GM18868 (cell line): ENCODE data around the gene MYT1.

ENCODE experiments used
- ATAC-seq: cut with Tn5 transposase; IDR thresholded peaks from one replicate; pipeline ENCODE4 v1.9.1; 2021; ENCODE audit warnings: mild to moderate bottlenecking, moderate library complexity; ENCODE audit not compliant: unreplicated experiment

MYT1 gene

DNA sequence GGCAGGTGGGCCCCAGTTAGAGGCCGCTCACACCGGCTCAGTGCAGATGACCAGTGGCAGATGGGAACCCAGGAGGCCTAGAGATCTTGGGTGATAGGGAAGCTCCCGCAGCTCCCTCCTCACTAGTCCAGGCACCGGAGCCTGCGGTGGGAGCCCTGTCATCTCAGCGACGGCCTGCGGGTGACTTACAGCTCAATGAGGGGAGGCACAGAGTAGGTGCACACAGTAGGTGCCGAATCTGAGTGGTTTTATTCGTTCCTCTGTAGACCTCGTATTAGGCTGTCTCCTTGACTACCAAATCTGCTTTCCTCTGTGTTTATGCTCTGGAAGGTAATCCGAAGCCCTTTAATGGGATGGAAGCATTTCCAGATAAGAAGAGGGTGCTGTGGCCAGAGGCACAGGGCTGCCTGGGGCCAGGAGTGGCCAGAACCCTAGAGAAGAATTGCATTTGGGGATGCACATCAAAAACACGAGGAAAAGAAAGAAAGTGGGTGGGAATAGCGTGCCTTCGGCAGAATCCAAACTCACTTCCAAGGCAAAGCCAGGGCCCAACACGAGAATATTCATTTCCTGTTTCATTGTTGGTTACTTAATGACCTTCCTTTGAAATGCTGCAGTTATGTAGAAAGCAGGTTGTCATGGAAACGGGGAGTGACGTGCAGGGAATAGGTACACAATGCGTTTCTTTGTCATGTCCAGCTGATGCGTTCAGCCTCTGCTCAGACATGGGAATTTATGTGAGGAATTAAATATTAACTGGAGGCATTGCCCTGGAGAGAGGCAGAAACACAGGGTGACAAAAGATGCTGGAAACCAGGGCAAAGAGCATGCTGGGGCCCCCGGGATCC is 24.7 kb downstream of the MYT1 start:
- no peak for ATAC-seq

DNA sequence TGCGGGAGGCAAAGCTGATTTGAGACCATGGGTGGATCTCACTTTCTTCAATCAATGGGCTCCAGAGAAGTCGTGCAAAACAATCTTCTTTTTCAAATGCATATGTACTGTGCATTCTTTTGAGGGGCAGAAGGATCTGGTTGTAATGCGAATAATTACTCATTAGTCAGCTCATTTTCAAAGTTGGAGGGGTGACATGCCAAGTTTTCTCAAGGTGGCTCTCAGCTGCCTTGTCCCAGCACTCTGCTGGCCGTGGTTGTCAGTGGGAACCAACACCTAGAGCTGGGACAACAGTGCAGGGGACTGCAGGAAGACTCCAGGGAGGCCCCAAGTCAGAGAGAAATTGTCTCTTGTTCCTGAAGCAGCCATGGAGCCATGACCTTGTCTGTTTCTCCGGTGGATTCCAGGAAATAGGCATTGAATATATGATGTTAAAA is 25.3 kb downstream of the MYT1 start:
- ATAC-seq: no peak

DNA sequence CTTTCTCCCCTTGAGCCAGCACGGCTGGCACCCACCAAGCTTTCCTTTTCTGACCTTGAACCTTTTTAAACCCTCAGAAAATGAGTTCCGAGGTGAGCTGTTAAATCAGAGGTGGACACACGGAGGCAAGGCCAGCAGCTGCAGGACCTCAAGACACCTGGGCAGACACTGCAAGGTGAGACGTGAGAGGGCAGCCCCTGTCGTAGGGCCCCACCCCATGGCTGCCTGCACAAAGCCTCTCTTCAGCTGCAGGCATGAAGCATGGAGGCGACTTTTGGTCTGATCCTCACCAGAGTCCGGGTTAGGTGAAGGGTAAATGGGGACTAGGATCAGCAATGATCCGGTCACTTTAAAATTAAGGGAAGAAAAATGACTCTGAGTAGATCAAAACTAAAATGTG is 25.7 kb downstream of the MYT1 start:
- ATAC-seq: no peak

DNA sequence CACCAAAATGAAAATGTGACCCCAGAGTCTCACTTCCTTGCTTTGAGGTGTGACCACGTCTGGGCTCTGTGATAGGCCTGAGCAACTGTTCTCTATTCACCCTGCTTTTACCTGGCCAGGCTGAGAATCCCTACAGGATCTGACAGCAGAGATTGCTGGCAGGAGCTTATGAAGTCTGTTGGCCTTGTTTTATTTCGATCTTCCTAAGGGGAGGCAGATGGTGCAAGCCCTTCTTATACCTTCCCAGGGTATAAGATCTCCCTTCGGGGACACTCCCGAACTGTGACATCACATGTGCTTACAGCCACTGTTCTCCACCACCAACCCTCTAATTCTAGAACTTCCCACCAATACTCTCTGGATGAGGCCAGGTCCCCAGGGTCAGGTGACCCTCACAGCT is 26.8 kb downstream of the MYT1 start:
- no peak for ATAC-seq

DNA sequence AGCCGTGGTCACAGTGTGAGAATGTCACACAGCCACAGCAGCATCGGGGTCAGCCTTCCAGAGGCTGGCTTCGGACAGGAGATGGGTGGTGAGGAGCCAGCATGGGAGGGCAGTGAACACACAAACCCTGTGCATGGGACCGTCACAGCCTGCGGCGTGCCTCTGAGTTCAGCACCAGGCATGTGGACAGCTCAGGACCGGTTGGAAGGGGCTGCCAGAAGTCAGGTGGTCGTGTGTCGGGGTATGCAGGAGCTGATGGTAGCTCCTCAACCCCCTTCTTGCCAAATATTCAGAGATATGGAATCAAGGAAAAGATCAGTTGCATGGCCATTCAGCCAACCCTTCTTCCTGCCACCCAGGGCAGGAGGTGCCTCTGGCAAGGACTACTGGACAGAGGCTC is 28.2 kb downstream of the MYT1 start:
- ATAC-seq: no peak

DNA sequence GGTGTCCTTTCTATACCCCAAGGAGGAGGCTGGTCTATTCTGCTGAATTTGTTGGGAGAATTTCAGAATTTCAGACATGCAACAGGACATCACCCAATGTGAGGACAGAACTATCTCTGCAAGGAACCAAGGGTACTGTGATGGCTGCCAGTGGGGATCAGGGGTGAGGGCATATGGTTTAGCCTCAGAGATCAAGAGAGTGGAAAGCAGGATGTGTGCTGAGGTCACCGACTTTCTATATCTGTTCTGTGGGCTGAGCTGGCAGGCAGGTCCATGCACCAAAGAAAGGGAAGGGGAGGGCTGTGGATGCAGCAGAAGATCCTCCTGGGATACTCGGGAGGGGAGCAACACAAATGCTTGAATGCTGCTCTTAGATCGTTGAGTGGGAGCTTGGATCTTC is 28.8 kb downstream of the MYT1 start:
- ATAC-seq: no peak

DNA sequence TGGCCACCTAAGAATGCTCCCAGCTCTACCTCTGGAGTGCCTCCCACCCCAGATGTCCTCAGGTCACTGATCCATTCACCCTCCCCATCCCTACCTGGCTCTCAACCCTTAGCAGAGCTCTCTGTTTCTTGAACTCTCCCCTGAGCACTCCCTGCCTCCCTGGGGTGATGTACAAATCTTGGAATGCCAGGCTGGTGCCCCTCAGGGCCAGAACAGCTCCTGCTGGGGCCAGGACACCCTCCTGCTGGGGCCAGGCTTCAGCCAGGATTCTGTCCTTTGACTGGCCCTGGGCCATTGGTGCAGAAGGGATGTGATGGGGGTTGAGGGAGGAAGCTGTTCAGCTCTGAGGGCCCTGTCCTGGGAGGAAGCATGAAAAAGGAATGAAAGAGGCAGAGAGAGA is 30.0 kb downstream of the MYT1 start:
- no peak for ATAC-seq

DNA sequence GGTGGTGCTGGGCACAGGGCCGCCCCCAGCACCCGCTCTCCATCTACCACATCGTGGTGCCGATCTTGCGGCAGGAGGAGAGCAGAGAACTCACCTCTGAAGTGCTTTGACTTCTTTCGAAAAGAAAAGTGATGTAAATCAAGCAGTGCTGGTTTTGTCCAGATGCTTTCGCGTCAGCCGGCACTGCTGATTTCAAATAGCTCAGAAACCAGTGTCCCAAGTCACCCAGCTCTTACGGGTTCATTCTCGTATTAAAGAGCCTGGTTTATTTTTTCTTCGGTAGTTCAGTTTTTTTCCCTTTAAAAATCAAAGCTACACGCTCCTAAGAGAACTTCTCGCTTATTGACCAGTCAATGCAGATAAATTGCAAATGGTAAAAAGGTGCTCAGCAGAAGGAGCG is 32.1 kb downstream of the MYT1 start:
- no peak for ATAC-seq

DNA sequence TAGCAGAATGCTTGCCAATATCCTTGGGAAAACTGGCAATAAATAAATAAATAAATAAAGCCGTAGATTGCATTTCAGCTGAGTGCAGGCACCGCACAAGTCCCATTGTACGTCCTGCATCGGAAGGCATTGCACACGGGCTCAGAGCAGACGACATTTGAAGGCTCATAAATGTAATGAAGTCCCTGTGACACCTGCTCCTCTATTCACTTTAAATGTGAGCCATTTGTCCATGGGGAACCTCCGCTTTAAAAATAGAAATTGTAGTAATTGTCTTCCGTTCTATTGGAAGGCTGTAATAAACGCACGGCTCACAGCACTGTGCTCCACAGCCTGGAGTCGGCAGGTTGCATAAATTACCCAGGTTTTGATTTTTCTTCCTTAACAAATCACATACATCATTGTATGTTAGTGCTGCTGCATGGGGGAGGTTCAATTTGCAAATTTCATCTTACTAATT is 32.6 kb downstream of the MYT1 start:
- ATAC-seq: no peak

DNA sequence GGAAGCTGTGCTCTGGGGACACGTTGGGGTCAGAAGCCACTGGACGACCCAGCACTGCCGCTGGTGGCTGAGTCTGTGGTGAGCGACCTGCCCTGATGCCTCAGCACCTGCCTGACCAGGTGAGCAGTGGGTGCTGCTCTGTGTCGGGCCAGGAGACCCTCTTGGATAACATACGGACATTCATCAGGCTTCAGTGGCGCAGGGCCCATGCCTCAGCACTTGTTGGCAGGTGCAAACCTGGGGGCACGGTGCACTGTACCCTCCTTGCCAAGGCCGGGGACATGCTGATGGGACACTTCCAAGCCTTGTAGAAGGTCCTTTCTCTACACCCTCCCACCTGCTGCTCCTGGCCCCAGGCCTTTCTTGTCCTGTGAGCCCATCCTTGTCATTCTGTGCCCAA is 34.1 kb downstream of the MYT1 start:
- ATAC-seq: no peak

DNA sequence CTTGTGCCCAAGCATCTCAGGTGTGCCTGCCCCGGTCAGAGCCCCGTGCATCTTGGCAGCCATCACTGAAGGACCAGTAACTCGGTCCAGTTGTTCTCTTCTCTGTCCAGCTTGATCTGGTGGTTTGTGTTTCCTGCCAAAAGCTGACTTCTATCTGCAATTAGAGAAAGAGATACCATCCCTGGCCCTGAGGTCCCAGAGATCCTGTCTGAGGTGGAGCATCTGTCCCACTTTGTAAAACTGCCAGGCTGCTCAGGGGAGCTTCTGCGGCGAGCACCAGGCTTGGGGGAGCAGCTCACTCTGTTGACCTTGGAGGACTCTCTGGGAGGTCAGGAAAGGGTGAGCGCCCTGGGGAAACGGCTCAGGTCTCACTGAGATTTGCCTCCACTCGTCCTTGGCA is 35.1 kb downstream of the MYT1 start:
- ATAC-seq: no peak

DNA sequence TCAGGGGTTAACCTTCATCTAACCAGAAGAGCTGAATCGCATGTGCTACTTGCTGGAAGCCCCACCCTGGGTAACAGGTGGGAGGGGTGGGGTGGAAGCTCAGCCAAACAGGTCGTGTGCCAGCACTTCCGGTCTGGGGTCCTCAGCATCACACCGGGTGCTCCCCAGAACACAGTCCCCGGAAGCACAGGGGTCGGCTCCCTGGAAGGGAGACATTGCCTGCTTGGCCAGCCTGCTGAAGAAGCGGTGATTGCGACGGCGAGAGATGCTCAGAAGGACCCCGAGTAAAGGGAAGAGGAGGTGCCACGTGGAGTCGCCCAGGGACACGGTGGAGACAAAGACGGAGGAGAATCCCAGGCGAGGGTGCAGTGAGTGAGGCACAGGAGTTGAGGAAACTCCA is 36.5 kb downstream of the MYT1 start:
- ATAC-seq: no peak

DNA sequence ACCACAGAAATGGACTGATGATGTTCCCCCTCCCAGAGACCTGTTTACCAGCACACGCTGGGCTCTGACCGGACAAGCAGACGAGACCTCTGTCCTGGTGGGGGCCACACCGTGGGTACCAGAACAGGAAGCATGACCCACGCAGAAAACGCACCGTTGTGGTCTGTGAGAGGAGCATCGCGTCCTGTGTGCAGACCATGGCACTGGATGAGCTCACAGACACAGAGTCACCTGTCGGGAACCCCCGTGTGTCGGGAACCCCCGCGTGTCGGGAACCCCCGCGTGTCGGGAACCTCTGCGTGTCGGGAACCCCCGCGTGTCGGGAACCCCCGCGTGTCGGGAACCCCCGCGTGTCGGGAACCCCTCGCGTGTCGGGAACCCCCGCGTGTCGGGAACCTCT is 37.4 kb downstream of the MYT1 start:
- ATAC-seq: no peak

DNA sequence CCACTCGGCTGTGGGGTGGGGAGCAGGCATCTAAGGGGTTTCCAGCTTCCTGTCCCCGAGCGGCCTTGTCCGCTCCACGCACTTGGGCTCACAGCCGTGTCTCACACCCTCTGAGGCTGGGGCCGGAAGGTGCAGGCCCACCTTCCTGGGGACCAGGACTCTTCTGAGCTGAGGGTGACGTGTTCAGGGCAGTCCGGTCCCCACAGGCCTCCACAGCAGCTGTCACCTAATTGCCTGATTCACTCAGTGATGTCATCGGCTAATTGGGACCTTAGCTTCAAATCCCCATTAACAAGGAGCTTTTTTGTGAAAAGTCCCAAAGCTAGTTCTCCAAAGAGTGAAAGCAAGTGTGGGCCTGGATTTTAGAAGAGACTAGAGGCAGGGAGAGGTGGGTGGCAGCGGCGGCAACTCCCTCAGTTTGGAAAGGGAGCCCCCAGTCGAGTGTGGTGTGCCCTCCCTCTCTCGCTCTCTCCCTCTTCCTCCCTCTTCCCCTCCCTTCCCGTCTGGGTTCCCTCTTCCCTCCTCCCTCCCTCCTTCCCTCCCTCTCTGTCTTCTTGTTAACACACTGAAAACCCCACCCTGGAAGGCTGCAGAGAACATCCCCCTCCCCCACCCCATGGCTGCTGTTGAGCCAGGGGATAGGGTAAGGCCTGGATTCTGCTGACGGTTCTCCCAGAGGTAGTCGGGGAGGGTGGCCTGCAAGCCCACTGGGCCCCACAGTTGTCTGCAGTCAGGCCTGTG is 39.0 kb downstream of the MYT1 start:
- ATAC-seq: no peak

DNA sequence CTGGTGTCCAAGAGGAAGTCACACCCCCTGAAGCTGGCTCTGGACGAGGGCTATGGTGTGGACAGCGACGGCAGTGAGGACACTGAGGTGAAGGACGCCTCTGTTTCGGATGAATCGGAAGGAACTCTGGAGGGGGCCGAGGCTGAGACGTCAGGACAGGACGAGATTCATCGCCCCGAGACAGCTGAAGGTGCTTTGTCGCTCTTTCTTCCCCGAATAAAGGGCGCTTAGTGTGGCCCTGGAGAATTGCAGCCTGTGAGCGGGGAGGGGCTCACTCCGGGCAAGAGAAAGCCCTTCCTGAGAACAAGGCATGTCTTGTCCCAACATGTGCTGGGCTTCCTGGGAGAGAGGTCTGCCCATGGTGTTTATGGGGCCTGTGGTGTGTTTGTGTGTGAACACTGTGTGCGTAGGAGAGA is 41.4 kb downstream of the MYT1 start:
- ATAC-seq: no peak

DNA sequence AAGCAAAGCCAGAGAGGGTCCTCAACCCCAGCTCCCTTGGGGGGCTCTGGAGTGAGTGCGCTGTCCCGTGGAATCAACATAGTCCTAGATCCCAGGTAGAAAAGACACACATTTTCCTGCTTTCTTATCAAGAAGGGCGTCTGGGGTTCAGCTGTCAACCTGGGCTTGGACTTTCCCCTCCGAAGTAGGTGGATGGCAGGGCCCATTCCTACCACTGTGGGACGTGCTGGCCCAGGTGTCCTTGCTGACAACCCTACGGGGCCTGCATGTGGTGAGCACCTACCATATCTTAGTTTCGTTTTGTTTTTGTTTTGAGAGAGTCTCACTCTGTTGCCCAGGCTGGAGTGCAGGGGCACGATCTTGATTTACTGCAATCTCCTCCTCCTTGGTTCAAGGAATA is 42.4 kb downstream of the MYT1 start:
- no peak for ATAC-seq

DNA sequence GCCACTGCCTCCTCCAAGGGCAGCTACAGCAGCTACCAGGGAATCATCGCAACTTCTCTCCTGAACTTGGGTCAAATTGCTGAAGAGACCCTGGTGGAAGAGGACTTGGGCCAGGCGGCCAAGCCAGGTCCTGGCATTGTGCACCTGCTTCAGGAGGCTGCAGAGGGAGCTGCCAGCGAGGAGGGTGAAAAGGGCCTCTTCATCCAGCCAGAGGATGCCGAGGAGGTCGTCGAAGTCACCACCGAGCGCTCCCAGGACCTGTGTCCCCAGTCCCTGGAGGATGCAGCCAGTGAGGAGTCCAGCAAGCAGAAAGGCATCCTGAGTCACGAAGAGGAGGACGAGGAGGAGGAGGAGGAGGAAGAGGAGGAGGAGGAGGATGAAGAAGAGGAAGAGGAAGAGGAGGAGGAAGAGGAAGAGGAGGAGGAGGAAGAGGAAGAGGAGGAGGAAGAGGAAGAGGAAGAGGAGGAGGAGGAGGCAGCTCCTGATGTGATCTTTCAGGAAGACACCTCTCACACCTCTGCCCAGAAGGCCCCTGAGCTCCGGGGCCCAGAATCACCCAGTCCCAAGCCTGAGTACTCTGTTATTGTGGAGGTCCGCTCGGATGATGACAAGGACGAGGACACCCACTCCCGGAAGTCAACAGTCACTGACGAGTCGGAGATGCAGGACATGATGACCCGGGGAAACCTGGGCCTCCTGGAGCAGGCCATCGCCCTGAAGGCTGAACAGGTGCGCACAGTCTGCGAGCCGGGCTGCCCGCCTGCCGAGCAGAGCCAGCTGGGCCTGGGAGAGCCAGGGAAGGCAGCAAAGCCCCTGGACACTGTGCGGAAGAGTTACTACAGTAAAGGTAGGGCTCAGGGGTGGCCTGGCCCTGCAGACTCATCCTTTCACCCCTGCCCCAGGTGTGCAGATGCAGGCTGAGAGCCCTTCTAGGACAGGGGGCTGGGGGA is 43.7 kb downstream of the MYT1 start:
- ATAC-seq: no peak

DNA sequence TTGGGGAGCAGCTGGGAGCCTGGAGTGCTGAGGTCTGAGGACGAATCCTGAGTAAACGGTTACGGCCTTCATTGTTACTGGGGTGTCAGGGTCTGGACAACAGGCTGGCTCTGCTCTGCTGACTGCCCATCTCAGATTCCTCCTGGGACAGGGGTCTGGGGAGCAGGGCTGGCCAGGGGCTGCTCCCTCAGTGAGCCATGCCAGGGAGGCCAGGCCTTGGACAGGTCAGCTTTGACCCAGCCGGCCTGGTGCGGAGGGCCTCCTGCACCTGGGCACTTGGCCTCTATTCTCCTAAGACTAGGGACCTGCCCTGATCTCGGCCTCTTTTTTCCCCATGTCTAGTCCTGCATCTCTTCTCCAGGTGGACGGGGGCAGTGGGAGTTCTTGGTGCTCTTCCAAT is 44.9 kb downstream of the MYT1 start:
- ATAC-seq: no peak

DNA sequence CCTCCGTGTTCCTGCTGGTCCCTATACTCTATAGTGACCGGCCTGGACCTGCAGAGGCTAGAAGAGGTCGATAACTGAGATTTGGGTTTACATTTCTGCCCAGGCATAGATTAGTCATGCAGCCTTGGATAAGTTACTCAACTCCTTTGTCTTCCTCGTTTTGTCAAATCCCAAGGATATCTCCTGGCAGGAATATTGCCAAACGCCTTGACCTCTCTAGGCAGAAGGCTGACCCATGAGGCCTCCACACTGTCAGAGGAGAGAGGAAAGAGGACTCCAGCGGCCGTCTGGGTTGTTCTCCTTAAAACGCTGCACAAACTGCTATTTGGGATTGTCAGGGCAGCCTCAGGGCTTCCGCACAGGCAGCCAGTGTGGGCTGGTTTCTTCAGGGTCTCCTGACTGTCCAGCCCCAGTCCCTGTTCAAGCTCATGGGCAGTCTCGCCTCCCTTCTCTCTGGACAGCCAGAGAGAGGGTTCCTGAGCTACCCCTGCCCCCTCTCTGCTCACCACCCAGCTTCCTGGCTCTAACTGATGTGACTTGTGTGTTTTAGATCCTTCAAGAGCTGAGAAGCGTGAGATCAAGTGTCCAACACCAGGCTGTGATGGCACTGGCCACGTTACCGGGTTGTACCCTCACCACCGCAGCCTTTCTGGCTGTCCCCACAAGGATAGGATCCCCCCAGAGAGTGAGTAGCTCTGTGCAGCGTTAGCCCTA is 46.6 kb downstream of the MYT1 start:
- no peak for ATAC-seq

DNA sequence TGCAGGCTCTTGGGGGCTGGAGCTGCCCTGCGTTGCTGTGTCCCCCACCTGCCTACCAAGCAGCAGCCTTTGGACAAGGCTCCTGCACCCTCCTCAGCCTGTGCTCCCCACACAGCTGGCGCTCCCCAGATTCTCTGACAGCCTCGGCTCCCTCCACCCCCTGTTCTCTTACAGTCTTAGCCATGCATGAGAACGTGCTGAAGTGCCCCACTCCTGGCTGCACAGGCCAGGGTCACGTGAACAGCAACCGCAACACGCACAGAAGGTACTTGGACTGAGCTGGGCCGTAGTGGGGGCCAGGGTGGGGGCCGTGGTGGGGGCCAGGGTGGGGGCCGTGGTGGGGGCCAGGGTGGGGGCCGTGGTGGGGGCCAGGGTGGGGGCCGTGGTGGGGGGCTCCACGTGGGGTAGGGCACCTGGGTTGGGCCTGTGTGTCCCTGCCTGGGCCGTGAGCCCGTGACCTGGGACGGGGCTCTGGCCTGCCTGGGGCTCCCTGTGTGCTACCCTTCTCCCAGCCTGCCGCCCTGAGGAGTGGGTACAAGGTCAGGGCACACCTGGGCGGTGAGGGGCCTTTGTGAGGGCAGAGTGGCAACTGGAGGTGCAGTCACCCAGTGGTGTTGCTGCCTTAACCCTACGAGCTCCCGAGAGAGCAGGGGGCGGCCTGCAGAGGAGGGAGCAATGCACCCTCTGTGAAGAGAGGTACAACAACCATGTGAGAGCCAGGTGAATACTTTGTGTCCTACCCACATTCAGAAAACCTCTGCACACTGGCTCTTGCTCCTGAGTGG is 47.8 kb downstream of the MYT1 start:
- no peak for ATAC-seq
